ENCODE measurements around the gene SPACA6.

DNA sequence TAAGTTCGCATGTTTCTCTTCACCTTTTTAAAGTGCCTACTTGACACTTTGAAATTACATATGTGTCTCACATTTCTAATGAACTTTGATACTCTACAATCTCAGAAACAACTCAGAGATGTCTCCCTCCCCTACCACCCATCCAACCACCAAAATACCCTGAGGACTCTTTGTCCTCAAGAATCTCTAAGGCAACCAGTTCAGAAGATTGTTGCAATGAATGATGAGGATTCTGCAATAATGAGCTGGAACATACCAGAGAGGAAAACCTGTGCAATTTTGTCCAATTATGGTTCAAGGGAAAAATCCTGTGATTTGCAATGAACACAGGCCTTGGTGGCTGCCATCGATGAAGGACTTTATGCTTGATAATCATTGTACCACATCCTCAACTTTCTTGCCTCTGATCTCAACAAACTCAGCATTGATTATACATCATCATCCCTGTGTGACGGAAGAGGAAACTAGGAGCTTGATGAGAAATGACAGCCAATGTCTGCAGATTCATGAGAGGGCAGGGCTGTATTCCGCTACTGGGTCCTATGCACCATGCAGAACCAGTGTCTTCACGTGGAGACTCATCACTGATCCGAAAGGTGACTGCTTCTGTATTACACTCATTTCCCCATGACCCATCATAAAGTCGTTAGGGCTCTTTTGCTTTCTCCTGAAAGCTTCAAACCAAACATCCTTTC is 57.4 kb downstream of the SPACA6 start:
- TF ChIP-seq SP1 (IDR thresholded peaks at IDR 0.05) (no peak), CTCF (IDR thresholded peaks at IDR 0.05; ENCODE audit: low read depth, low read length, missing input control) (no peak), TAF1 (conservative IDR thresholded peaks at IDR 0.05) (no peak), YY1 (IDR thresholded peaks at IDR 0.05) (no peak), FOXA1 (IDR thresholded peaks at IDR 0.05) (no peak)
- TF ChIP-seq, protein P1, sequence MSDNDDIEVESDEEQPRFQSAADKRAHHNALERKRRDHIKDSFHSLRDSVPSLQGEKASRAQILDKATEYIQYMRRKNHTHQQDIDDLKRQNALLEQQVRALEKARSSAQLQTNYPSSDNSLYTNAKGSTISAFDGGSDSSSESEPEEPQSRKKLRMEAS (IDR thresholded peaks at IDR 0.05), result no peak
- TF ChIP-seq, protein P2, sequence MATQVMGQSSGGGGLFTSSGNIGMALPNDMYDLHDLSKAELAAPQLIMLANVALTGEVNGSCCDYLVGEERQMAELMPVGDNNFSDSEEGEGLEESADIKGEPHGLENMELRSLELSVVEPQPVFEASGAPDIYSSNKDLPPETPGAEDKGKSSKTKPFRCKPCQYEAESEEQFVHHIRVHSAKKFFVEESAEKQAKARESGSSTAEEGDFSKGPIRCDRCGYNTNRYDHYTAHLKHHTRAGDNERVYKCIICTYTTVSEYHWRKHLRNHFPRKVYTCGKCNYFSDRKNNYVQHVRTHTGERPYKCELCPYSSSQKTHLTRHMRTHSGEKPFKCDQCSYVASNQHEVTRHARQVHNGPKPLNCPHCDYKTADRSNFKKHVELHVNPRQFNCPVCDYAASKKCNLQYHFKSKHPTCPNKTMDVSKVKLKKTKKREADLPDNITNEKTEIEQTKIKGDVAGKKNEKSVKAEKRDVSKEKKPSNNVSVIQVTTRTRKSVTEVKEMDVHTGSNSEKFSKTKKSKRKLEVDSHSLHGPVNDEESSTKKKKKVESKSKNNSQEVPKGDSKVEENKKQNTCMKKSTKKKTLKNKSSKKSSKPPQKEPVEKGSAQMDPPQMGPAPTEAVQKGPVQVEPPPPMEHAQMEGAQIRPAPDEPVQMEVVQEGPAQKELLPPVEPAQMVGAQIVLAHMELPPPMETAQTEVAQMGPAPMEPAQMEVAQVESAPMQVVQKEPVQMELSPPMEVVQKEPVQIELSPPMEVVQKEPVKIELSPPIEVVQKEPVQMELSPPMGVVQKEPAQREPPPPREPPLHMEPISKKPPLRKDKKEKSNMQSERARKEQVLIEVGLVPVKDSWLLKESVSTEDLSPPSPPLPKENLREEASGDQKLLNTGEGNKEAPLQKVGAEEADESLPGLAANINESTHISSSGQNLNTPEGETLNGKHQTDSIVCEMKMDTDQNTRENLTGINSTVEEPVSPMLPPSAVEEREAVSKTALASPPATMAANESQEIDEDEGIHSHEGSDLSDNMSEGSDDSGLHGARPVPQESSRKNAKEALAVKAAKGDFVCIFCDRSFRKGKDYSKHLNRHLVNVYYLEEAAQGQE (IDR thresholded peaks at IDR 0.05), result no peak
